Aorta (tissue), 5 donors: ENCODE results near the gene SRMS. TPM values are rescaled to one million over a fixed set of nuclear protein-coding genes. Genes with fewer than 3 reads are reported as not detected.
"Not testable (repeated sequence)": the region's sequence is repeated elsewhere in the genome, so short reads cannot be mapped to it uniquely, and the experiment has no call there.

ENCODE experiments used
- ATAC-seq: fragments of 200-7000 bp; cut with Tn5 transposase; one replicate; pipeline ENCODE4 v1.9.1; 2022; ENCODE audit warnings: moderate library complexity; ENCODE audit not compliant: low FRiP score
- DNase-seq, 2 donors: peaks; one replicate each; pipeline ENCODE4 v3.0.0-alpha.2; 2020
- H3K27ac ChIP-seq, 2 donors: one replicate each; pipeline ENCODE4 v1.5.1; 2013; ENCODE audit warnings: low read length in 2 of 2, mild to moderate bottlenecking in 2 of 2, moderate library complexity in 2 of 2, control low read depth in 1 of 2, inconsistent platforms in 1 of 2, low read depth in 1 of 2
- H3K27me3 ChIP-seq, 2 donors: one replicate each; pipeline ENCODE4 v1.6.1; 2013; ENCODE audit warnings: control low read depth in 1 of 2, low read length in 1 of 2, mild to moderate bottlenecking in 1 of 2, moderate library complexity in 1 of 2; ENCODE audit not compliant: insufficient read depth in 2 of 2, control insufficient read depth in 1 of 2
- H3K36me3 ChIP-seq, 2 donors: one replicate each; pipeline ENCODE4 v1.6.1; 2013; ENCODE audit warnings: control low read depth in 1 of 2, low read length in 1 of 2, mild to moderate bottlenecking in 1 of 2; ENCODE audit not compliant: insufficient read depth in 2 of 2, control insufficient read depth in 1 of 2
- H3K4me1 ChIP-seq, 2 donors: one replicate each; pipeline ENCODE4 v1.6.1; 2013; ENCODE audit warnings: low read length in 2 of 2, control low read depth in 1 of 2, mild to moderate bottlenecking in 1 of 2, moderate library complexity in 1 of 2; ENCODE audit not compliant: insufficient read depth in 2 of 2, control insufficient read depth in 1 of 2
- H3K4me3 ChIP-seq, 2 donors: one replicate each; pipeline ENCODE4 v1.5.1; 2013; ENCODE audit warnings: low read length in 2 of 2, control low read depth in 1 of 2, mild to moderate bottlenecking in 1 of 2
- H3K9me3 ChIP-seq: one replicate; pipeline ENCODE4 v1.6.1; 2013; ENCODE audit warnings: mild to moderate bottlenecking, low read length; ENCODE audit not compliant: control insufficient read depth
- WGBS, 2 donors: extraction: QIAGEN DNeasy Blood & Tissue Kit; methylation state at CpG; one replicate each; pipeline ENCODE4 v1.1.7; 2013; 5-methylcytosine and 5-hydroxymethylcytosine counted together
- intact Hi-C, 2 donors: fragments of 100-400 bp; cut with DNase I; formaldehyde crosslinking; loops; one replicate each; pipeline versions ENCODE4 v1.14.2 to v1.15.0; 2022
- polyA plus RNA-seq, 2 donors: library from polyadenylated mRNA; stranded (reverse); fragments of 200-250 nt; gene quantifications; one replicate each; pipeline ENCODE4 v1.2.3, GENCODE V29; 2013
- total RNA-seq, 2 donors: library from RNA; stranded (reverse); fragmentation: NEBNext Ultra II Directional; extraction: Animal tissue kit (Norgen Biotek cat#: 25700); gene quantifications; one replicate each; pipeline ENCODE4 v1.2.1, GENCODE V29; 2021
- donor health status: healthy with polysubstance abuse.
- donor health status: Bipolar disorder and iron deficiency.
- donor health status: DM: no; HTN: no; CAD: no.
- donor health status: DM: no; HTN: no; CAD: no.
- donor health status: DM: yes; HTN: yes; CAD: no.

Gene SRMS
- total and polyA plus RNA-seq, 4 donors = not detected

GRCh38 chr20:63562461-63563224, 15.1 kb upstream of the SRMS start:
- Histone ChIP-seq H3K36me3 (peaks cover 0 to 4% of the 10 kb centered on the region in 2 donors), H3K4me3 (no peak overlapping the region), H3K9me3 (no peaks in the 10 kb centered on the region), H3K4me1 (no peaks in the 10 kb centered on the region), H3K27me3 (no peaks in the 10 kb centered on the region), H3K27ac (no peak overlapping the region)
- WGBS, 2 donors = 93 to 95% methylated on average over 51 to 54 of the region's 54 CpGs
- ATAC-seq (no peak), DNase-seq (no peak)
- intact Hi-C loops = no loop called here

GRCh38 chr20:63561624-63562396, 14.3 kb upstream of the SRMS start:
- H3K36me3 ChIP-seq = peaks cover 0 to 4% of the 10 kb centered on the region in 2 donors
- intact Hi-C loops = no loop called here
- no peak overlapping the region for H3K27ac ChIP-seq
- H3K9me3 ChIP-seq = no peaks in the 10 kb centered on the region
- WGBS, 2 donors = 87 to 88% methylated on average over 35 to 36 of the region's 36 CpGs
- H3K4me3 ChIP-seq = no peak overlapping the region
- H3K27me3 ChIP-seq = no peaks in the 10 kb centered on the region
- ATAC-seq = no peak
- DNase-seq = no peak
- no peaks in the 10 kb centered on the region for H3K4me1 ChIP-seq

- H3K4me1 ChIP-seq = no peaks in the 10 kb centered on the region
- no peaks in the 10 kb centered on the region for H3K27me3 ChIP-seq
- 93 to 94% methylated on average over 25 to 26 of the region's 26 CpGs for WGBS, 2 donors
- ATAC-seq (no peak), DNase-seq (no peak)
- peaks cover 0 to 4% of the 10 kb centered on the region in 2 donors for H3K36me3 ChIP-seq
- H3K27ac ChIP-seq = no peak overlapping the region
- no peak overlapping the region for H3K4me3 ChIP-seq
- intact Hi-C loops = no loop called here
- no peaks in the 10 kb centered on the region for H3K9me3 ChIP-seq
These were observed 13.5 kb upstream of the SRMS start for GRCh38 chr20:63560856-63561609.

- Histone ChIP-seq H3K4me1 (no peaks in the 10 kb centered on the region), H3K36me3 (peaks cover 0 to 4% of the 10 kb centered on the region in 2 donors), H3K27me3 (no peaks in the 10 kb centered on the region), H3K4me3 (no peak overlapping the region), H3K9me3 (no peaks in the 10 kb centered on the region), H3K27ac (no peak overlapping the region)
- DNase-seq (no peak), ATAC-seq (no peak)
- intact Hi-C loops = no loop called here
- WGBS, 2 donors = 95% methylated on average over 16 of the region's 16 CpGs
These were observed 12.8 kb upstream of the SRMS start for GRCh38 chr20:63560333-63560805.

GRCh38 chr20:63559485-63560332, 12.2 kb upstream of the SRMS start:
- ATAC-seq, intact Hi-C loops, H3K36me3 ChIP-seq, H3K4me3 ChIP-seq, H3K9me3 ChIP-seq, H3K27me3 ChIP-seq, H3K4me1 ChIP-seq, DNase-seq, H3K27ac ChIP-seq: not testable (repeated sequence)
- WGBS, 2 donors = 94 to 95% methylated on average over 25 to 30 of the region's 31 CpGs

GRCh38 chr20:63558804-63559484, 11.4 kb upstream of the SRMS start:
- DNase-seq = no peak
- H3K4me3 ChIP-seq = no peak overlapping the region
- no peaks in the 10 kb centered on the region for H3K9me3 ChIP-seq
- H3K27ac ChIP-seq = no peak overlapping the region
- no peak for ATAC-seq
- WGBS, 2 donors = 95 to 96% methylated on average over 14 of the region's 14 CpGs
- intact Hi-C loops = no loop called here
- H3K27me3 ChIP-seq = no peaks in the 10 kb centered on the region
- H3K4me1 ChIP-seq = no peaks in the 10 kb centered on the region
- peaks cover 0 to 4% of the 10 kb centered on the region in 2 donors for H3K36me3 ChIP-seq

GRCh38 chr20:63557481-63557891, 9.9 kb upstream of the SRMS start:
- no peak for ATAC-seq
- H3K27ac ChIP-seq = no peak overlapping the region
- WGBS, 2 donors = 91 to 92% methylated on average over 13 to 19 of the region's 19 CpGs
- H3K4me3 ChIP-seq = no peak overlapping the region
- no peaks in the 10 kb centered on the region for H3K36me3 ChIP-seq
- no peaks in the 10 kb centered on the region for H3K27me3 ChIP-seq
- intact Hi-C loops = no loop called here
- H3K4me1 ChIP-seq = no peaks in the 10 kb centered on the region
- no peak for DNase-seq
- no peaks in the 10 kb centered on the region for H3K9me3 ChIP-seq
